Immature natural killer cell (primary cell): ENCODE data around the gene DNPEP. TPM values are rescaled to one million over a fixed set of nuclear protein-coding genes. Genes with fewer than 3 reads are reported as not detected.
"Not testable (repeated sequence)": the region's sequence is repeated elsewhere in the genome, so short reads cannot be mapped to it uniquely, and the experiment has no call there.

Experiments
- DNase-seq, 3 donors: peaks; one replicate each; pipeline ENCODE4 v3.0.0; 2022; ENCODE audit warnings: mixed read lengths in 1 of 3
- H3K27ac Mint-ChIP-seq, 6 donors: one replicate each; pipeline ENCODE4 v1.8.0; 2020; ENCODE audit warnings: mixed read lengths in 6 of 6, mild to moderate bottlenecking in 5 of 6, inconsistent platforms in 4 of 6, moderate library complexity in 3 of 6
- H3K27me3 Mint-ChIP-seq, 3 donors: one replicate each; pipeline ENCODE4 v1.8.0; 2020 to 2021; ENCODE audit warnings: low read depth in 3 of 3, mild to moderate bottlenecking in 3 of 3, mixed read lengths in 3 of 3, moderate library complexity in 3 of 3, inconsistent platforms in 1 of 3
- H3K36me3 Mint-ChIP-seq, 3 donors: one replicate each; pipeline ENCODE4 v1.8.0; 2020; ENCODE audit warnings: mixed read lengths in 3 of 3, inconsistent platforms in 2 of 3, mild to moderate bottlenecking in 2 of 3
- H3K4me1 Mint-ChIP-seq, 2 donors: one replicate each; pipeline ENCODE4 v1.8.0; 2020; ENCODE audit warnings: inconsistent platforms in 2 of 2, mild to moderate bottlenecking in 2 of 2, mixed read lengths in 2 of 2, moderate library complexity in 1 of 2
- H3K4me3 Mint-ChIP-seq, 5 donors: one replicate each; pipeline ENCODE4 v1.8.0; 2020; ENCODE audit warnings: mild to moderate bottlenecking in 5 of 5, mixed read lengths in 5 of 5, inconsistent platforms in 3 of 5, moderate library complexity in 3 of 5
- H3K9me3 Mint-ChIP-seq, 6 donors: one replicate each; pipeline ENCODE4 v1.8.0; 2020; ENCODE audit warnings: mild to moderate bottlenecking in 6 of 6, mixed read lengths in 6 of 6, inconsistent platforms in 4 of 6, moderate library complexity in 3 of 6
- polyA plus RNA-seq, 3 donors: library from polyadenylated mRNA; unstranded; fragments of 300-500 nt; fragmentation: Illumina TruSeq; gene quantifications; one replicate each; pipeline ENCODE4 v1.2.3, GENCODE V29; 2021

DNPEP gene
- polyA plus RNA-seq, 3 donors from 2014 or later: 77.4 to 97.9 (median 78.9) TPM

GRCh38 chr2:219414857-219415256 lies 27.1 kb upstream of the DNPEP start:
- no peak overlapping the region for H3K27ac Mint-ChIP-seq
- H3K9me3 Mint-ChIP-seq: peaks cover 0 to 5% (median 0%) of the 10 kb centered on the region in 6 donors
- no peaks in the 10 kb centered on the region for H3K36me3 Mint-ChIP-seq
- H3K27me3 Mint-ChIP-seq: peaks cover 6 to 16% (median 16%) of the 10 kb centered on the region in 3 donors
- H3K4me1 Mint-ChIP-seq: no peaks in the 10 kb centered on the region
- DNase-seq: no peak
- no peak overlapping the region for H3K4me3 Mint-ChIP-seq

GRCh38 chr2:219410390-219410789 lies 22.7 kb upstream of the DNPEP start:
- Mint-ChIP-seq H3K27me3 (peaks cover 6 to 21% (median 14%) of the 10 kb centered on the region in 3 donors), H3K9me3 (peaks cover 0 to 5% (median 0%) of the 10 kb centered on the region in 6 donors), H3K4me1 (no peaks in the 10 kb centered on the region), H3K36me3 (no peaks in the 10 kb centered on the region), H3K27ac (no peak overlapping the region), H3K4me3 (no peak overlapping the region)
- no peak for DNase-seq

- Mint-ChIP-seq H3K27me3 (peaks cover 6 to 21% (median 11%) of the 10 kb centered on the region in 3 donors), H3K9me3 (peaks cover 0 to 5% (median 0%) of the 10 kb centered on the region in 6 donors), H3K4me1 (no peaks in the 10 kb centered on the region), H3K4me3 (no peak overlapping the region), H3K27ac (no peak overlapping the region), H3K36me3 (no peaks in the 10 kb centered on the region)
- DNase-seq: no peak
These were observed 21.9 kb upstream of the DNPEP start for GRCh38 chr2:219409619-219410018.

GRCh38 chr2:219408631-219409030 lies 20.9 kb upstream of the DNPEP start:
- Mint-ChIP-seq H3K27me3 (peaks cover 4 to 20% (median 8%) of the 10 kb centered on the region in 3 donors), H3K9me3 (peaks cover 0 to 5% (median 0%) of the 10 kb centered on the region in 6 donors), H3K36me3 (no peaks in the 10 kb centered on the region), H3K4me3 (no peak overlapping the region), H3K4me1 (no peaks in the 10 kb centered on the region), H3K27ac (no peak overlapping the region)
- DNase-seq: no peak

GRCh38 chr2:219408204-219408603 lies 20.5 kb upstream of the DNPEP start:
- Mint-ChIP-seq H3K27me3 (peaks cover 4 to 18% (median 7%) of the 10 kb centered on the region in 3 donors), H3K4me3 (no peak overlapping the region), H3K4me1 (no peaks in the 10 kb centered on the region), H3K27ac (no peak overlapping the region), H3K36me3 (no peaks in the 10 kb centered on the region), H3K9me3 (peaks cover 0 to 5% (median 0%) of the 10 kb centered on the region in 6 donors)
- DNase-seq: no peak

GRCh38 chr2:219407343-219407742 lies 19.6 kb upstream of the DNPEP start:
- not testable (repeated sequence) for H3K27ac Mint-ChIP-seq, H3K36me3 Mint-ChIP-seq, H3K4me3 Mint-ChIP-seq, H3K4me1 Mint-ChIP-seq, DNase-seq, H3K9me3 Mint-ChIP-seq
- H3K27me3 Mint-ChIP-seq: peaks cover 3 to 16% (median 7%) of the 10 kb centered on the region in 3 donors

- no peak for DNase-seq
- Mint-ChIP-seq H3K4me3 (no peak overlapping the region), H3K9me3 (peaks cover 0 to 2% (median 0%) of the 10 kb centered on the region in 6 donors), H3K36me3 (no peaks in the 10 kb centered on the region), H3K27me3 (peaks cover 3 to 13% (median 7%) of the 10 kb centered on the region in 3 donors), H3K4me1 (no peaks in the 10 kb centered on the region), H3K27ac (no peak overlapping the region)
These were observed 19.1 kb upstream of the DNPEP start for GRCh38 chr2:219406861-219407230.

- DNase-seq: no peak
- H3K4me1 Mint-ChIP-seq: no peaks in the 10 kb centered on the region
- no peak overlapping the region for H3K4me3 Mint-ChIP-seq
- H3K27ac Mint-ChIP-seq: no peak overlapping the region
- H3K9me3 Mint-ChIP-seq: no peaks in the 10 kb centered on the region
- H3K36me3 Mint-ChIP-seq: no peaks in the 10 kb centered on the region
- H3K27me3 Mint-ChIP-seq: peaks cover 3 to 13% (median 7%) of the 10 kb centered on the region in 3 donors
These were observed 18.5 kb upstream of the DNPEP start for GRCh38 chr2:219405958-219406860.

GRCh38 chr2:219405451-219405850 lies 17.7 kb upstream of the DNPEP start:
- no peaks in the 10 kb centered on the region for H3K36me3 Mint-ChIP-seq
- no peaks in the 10 kb centered on the region for H3K4me1 Mint-ChIP-seq
- H3K4me3 Mint-ChIP-seq: no peak overlapping the region
- peaks cover 3 to 13% (median 7%) of the 10 kb centered on the region in 3 donors for H3K27me3 Mint-ChIP-seq
- H3K9me3 Mint-ChIP-seq: no peaks in the 10 kb centered on the region
- no peak overlapping the region for H3K27ac Mint-ChIP-seq
- no peak for DNase-seq

GRCh38 chr2:219404954-219405353 lies 17.2 kb upstream of the DNPEP start:
- no peak for DNase-seq
- Mint-ChIP-seq H3K4me3 (no peak overlapping the region), H3K4me1 (no peaks in the 10 kb centered on the region), H3K27me3 (peaks cover 3 to 13% (median 7%) of the 10 kb centered on the region in 3 donors), H3K36me3 (no peaks in the 10 kb centered on the region), H3K9me3 (no peaks in the 10 kb centered on the region), H3K27ac (no peak overlapping the region)

GRCh38 chr2:219404291-219404910 lies 16.7 kb upstream of the DNPEP start:
- Mint-ChIP-seq H3K36me3 (no peaks in the 10 kb centered on the region), H3K27ac (no peak overlapping the region), H3K9me3 (no peaks in the 10 kb centered on the region), H3K27me3 (peaks cover 2 to 12% (median 7%) of the 10 kb centered on the region in 3 donors), H3K4me3 (no peak overlapping the region), H3K4me1 (no peaks in the 10 kb centered on the region)
- no peak for DNase-seq

- peaks cover 1 to 12% (median 7%) of the 10 kb centered on the region in 3 donors for H3K27me3 Mint-ChIP-seq
- DNase-seq: no peak
- H3K4me1 Mint-ChIP-seq: no peaks in the 10 kb centered on the region
- H3K36me3 Mint-ChIP-seq: no peaks in the 10 kb centered on the region
- H3K27ac Mint-ChIP-seq: no peak overlapping the region
- H3K4me3 Mint-ChIP-seq: no peak overlapping the region
- H3K9me3 Mint-ChIP-seq: no peaks in the 10 kb centered on the region
These were observed 16.1 kb upstream of the DNPEP start for GRCh38 chr2:219403861-219404260.

GRCh38 chr2:219402665-219403515 lies 15.2 kb upstream of the DNPEP start:
- Mint-ChIP-seq H3K9me3 (no peaks in the 10 kb centered on the region), H3K4me1 (no peaks in the 10 kb centered on the region), H3K27ac (no peak overlapping the region), H3K36me3 (no peaks in the 10 kb centered on the region), H3K27me3 (peaks cover 0 to 12% (median 7%) of the 10 kb centered on the region in 3 donors), H3K4me3 (no peak overlapping the region)
- DNase-seq: peak; percentile 26 to 54 (median 41)
